Choroid plexus epithelial cell (primary cell): ENCODE results near the gene SCAND1.

Source experiments
- DNase-seq: peaks from one replicate; pipeline ENCODE4 v3.0.0-alpha.2; 2010; ENCODE audit warnings: low read depth
- H3K4me3 ChIP-seq: 2 replicates; pipeline ENCODE4 v1.5.1; 2011; ENCODE audit warnings: low read depth, mild to moderate bottlenecking, control low read depth, low read length, moderate library complexity
- CTCF ChIP-seq: conservative IDR thresholded peaks from 2 replicates; pipeline ENCODE4 v1.5.1; 2011; ENCODE audit warnings: low read depth, mild to moderate bottlenecking, control low read depth, inconsistent platforms, low read length, moderate library complexity

The SCAND1 gene

GRCh38 chr20:35908007-35908406 is 46.3 kb downstream of the SCAND1 start:
- TF ChIP-seq CTCF = no peak
- H3K4me3 ChIP-seq = no peak overlapping the region
- no peak for DNase-seq

DNA sequence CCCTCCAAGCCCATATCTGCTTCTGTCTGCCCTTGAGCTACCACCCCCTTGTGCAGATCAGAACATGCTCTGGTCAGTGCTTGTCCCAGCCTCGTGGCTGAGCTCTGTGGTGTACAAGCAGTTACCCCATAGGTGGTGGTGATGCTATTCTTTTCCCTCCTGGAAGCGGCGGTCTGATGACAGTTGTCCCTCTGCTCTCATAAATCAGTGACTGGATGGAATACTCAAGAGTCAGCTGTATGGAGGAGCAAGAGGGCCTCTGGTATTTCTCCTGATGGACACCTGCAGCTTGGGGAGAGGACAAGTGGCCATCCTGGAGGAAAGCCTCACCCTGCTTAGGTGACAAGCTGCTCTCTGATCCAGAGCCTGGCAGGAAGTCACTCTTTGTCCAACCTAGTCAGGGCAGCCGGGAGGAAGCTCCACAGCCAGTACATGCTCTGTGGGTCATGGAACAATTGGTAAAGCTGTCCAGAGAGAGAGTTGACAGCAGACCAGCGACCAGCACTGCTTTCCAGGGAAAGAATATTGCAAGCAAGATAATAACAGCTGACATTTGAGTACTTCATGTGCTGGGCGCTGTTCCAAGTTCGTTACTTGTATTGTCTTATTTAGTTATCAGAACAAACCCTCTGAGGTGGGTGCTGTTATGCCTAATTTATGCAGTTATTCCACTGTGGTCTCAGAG is 47.1 kb downstream of the SCAND1 start:
- no peak for DNase-seq

DNA sequence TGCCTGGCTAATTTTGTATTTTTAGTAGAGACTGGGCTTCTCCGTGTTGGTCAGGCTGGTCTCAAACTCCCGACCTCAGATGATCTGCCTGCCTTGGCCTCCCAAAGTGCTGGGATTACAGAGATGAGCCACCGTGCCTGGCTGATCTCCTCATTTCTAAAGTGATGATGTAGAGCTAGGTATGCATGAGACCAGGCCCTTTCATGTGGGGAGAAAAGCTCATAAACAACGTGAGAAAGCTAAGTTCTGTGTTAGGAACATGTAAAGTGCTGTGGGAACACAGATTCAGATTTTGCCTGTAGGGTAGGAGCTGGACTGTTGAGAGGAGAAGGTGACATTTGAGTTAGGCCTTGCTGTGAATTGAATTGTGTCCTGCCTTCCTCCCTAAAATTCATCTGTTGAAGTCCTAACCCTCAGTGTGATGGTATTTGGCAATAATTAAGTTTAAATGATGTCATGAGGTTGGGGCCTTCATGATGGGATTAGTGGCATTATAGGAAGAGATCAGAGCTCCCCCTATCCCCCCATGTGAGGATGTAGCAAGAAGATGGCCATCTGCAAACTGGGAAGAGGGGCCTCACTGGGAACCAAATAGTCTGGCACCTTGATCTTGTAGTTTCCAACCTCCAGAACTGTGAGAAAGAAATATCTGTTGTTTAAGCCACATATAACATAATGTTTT is 49.2 kb downstream of the SCAND1 start:
- H3K4me3 ChIP-seq = no peak overlapping the region
- DNase-seq = no peak
- no peak for TF ChIP-seq CTCF

More for the DNA sequence above, 47.1 kb downstream of the SCAND1 start:
- TF ChIP-seq CTCF = no peak
- no peak overlapping the region for H3K4me3 ChIP-seq

DNA sequence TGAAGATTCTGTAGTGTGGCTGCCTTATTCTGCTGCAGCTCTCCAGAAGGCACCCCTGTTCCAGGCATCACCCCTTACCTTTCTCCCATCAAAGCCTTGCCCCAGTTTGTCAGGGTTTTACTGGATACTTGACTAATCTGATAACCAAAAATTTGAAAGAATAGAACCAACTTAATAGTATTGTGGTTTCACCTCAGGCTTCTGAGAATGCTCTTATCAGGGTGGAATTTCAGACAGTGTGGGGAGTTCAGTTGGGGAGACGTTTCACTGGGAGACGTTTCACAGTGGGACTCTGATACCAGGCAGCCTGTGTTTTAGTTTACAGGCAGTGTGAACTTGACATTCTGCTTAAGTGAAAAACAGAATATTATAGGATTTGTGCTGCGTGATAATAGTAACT is 50.5 kb downstream of the SCAND1 start:
- no peak for TF ChIP-seq CTCF
- peak; percentile 54 for DNase-seq
- no peak overlapping the region for H3K4me3 ChIP-seq
